ENCODE data around the gene CST4.

GRCh38 chr20:23652371-23652770, 36.5 kb downstream of the CST4 start:
- no peak for TF ChIP-seq POLR2AphosphoS5 (IDR thresholded peaks at IDR 0.05; ENCODE audit: low read depth, low read length)
- no peak for TF ChIP-seq REST (IDR thresholded peaks at IDR 0.05; ENCODE audit: insufficient read depth in 1 of 2, low read depth in 2 of 2, low read length in 2 of 2)
- no peak for TF ChIP-seq TAF1 (IDR thresholded peaks at IDR 0.05; ENCODE audit: borderline replicate concordance, insufficient read depth, low read length)
- no peak for TF ChIP-seq FOXP2 (optimal IDR thresholded peaks at IDR 0.05; ENCODE audit: borderline replicate concordance, extremely low read depth, extremely low read length, insufficient read depth)
- no peak for TF ChIP-seq SIN3A (IDR thresholded peaks at IDR 0.05; ENCODE audit: borderline replicate concordance, insufficient read depth, low read length)

Measured in PFSK-1 (cell line).